HEK293 (cell line): ENCODE measurements around the gene AP3B1.

ENCODE experiments used
- CTCF ChIA-PET: fragments of 350-600 bp; formaldehyde crosslinking; extraction: SDS; loops from one replicate; lab custom pipeline; 2021; ENCODE audit warnings: antibody characterized with exemption; lab: Yijun Ruan, JAX
- POLR2A ChIA-PET: fragments of 300-600 bp; formaldehyde crosslinking; extraction: SDS; loops from one replicate; lab custom pipeline; 2020; ENCODE audit warnings: antibody characterized with exemption, inconsistent platforms; lab: Yijun Ruan, JAX
- H3K27ac ChIP-seq: fragments of 200-500 bp; sonication (Bioruptor generic); 2 replicates; pipeline ENCODE4 v1.5.1; 2014; ENCODE audit warnings: low read depth, low read length, control low read depth, inconsistent platforms; ENCODE audit errors: extremely low read depth
- H3K36me3 ChIP-seq, 2 experiments: fragments of 200-500 bp in 1 of 2; sonication (Bioruptor generic) in 1 of 2; 1 replicate in 1 of 2; 2 replicates in 1 of 2; pipeline ENCODE4 v1.5.1; 2014 to 2017; ENCODE audit warnings: inconsistent platforms in 2 of 2, low read length in 2 of 2; ENCODE audit not compliant: control insufficient read depth in 2 of 2, insufficient read depth in 1 of 2
- H3K4me1 ChIP-seq: fragments of 200-500 bp; sonication (Bioruptor generic); 2 replicates; pipeline ENCODE4 v1.5.1; 2014; ENCODE audit warnings: mild to moderate bottlenecking, low read length, inconsistent platforms; ENCODE audit not compliant: control insufficient read depth, insufficient read depth
- H3K4me3 ChIP-seq: 2 replicates; pipeline ENCODE4 v1.5.1; 2011; ENCODE audit warnings: low read depth, mild to moderate bottlenecking, control low read depth, low read length, moderate library complexity
- H3K9me3 ChIP-seq: fragments of 200-500 bp; sonication (Bioruptor generic); 2 replicates; pipeline ENCODE4 v1.5.1; 2014; ENCODE audit warnings: low read depth, low read length, inconsistent platforms; ENCODE audit not compliant: control insufficient read depth, insufficient read depth
- BCL11A ChIP-seq: fragments of 450-650 bp; formaldehyde crosslinking; IDR thresholded peaks from 2 replicates; pipeline ENCODE4 v1.5.1; 2016; ENCODE audit warnings: low read depth, missing biosample characterization, missing genetic modification characterization
- GLI4 ChIP-seq: fragments of 450-650 bp; formaldehyde crosslinking; IDR thresholded peaks from 2 replicates; pipeline ENCODE4 v1.5.1; 2016; ENCODE audit warnings: missing biosample characterization, missing genetic modification characterization
- GLIS1 ChIP-seq: fragments of 450-650 bp; formaldehyde crosslinking; IDR thresholded peaks from 2 replicates; pipeline ENCODE4 v1.5.1; 2016; ENCODE audit warnings: missing biosample characterization, missing genetic modification characterization
- KLF16 ChIP-seq: fragments of 450-650 bp; formaldehyde crosslinking; IDR thresholded peaks from 2 replicates; pipeline ENCODE4 v1.5.1; 2017; ENCODE audit warnings: missing biosample characterization, missing genetic modification characterization
- KLF9 ChIP-seq: fragments of 450-650 bp; formaldehyde crosslinking; IDR thresholded peaks from 2 replicates; pipeline ENCODE4 v1.5.1; 2016; ENCODE audit warnings: missing biosample characterization, missing genetic modification characterization, low read depth
- OVOL3 ChIP-seq: fragments of 450-650 bp; formaldehyde crosslinking; IDR thresholded peaks from 2 replicates; pipeline ENCODE4 v1.5.1; 2016; ENCODE audit warnings: missing biosample characterization, missing genetic modification characterization
- SALL2 ChIP-seq: fragments of 450-650 bp; formaldehyde crosslinking; IDR thresholded peaks from 2 replicates; pipeline ENCODE4 v1.5.0; 2017; ENCODE audit warnings: missing biosample characterization, mild to moderate bottlenecking, missing genetic modification characterization, borderline replicate concordance
- SCRT2 ChIP-seq: fragments of 450-650 bp; formaldehyde crosslinking; IDR thresholded peaks from 2 replicates; pipeline ENCODE4 v1.5.1; 2016; ENCODE audit warnings: missing biosample characterization, missing genetic modification characterization
- ZEB2 ChIP-seq: fragments of 450-650 bp; formaldehyde crosslinking; IDR thresholded peaks from 2 replicates; pipeline ENCODE4 v1.5.1; 2016; ENCODE audit warnings: missing biosample characterization, missing genetic modification characterization
- ZNF211 ChIP-seq: fragments of 450-650 bp; formaldehyde crosslinking; IDR thresholded peaks from 2 replicates; pipeline ENCODE4 v1.5.1; 2016; ENCODE audit warnings: low read depth, missing biosample characterization, missing genetic modification characterization
- ZNF335 ChIP-seq: fragments of 450-650 bp; formaldehyde crosslinking; conservative IDR thresholded peaks from 2 replicates; pipeline ENCODE4 v1.5.1; 2016; ENCODE audit warnings: missing biosample characterization, missing genetic modification characterization
- ZNF391 ChIP-seq: fragments of 450-650 bp; formaldehyde crosslinking; IDR thresholded peaks from 2 replicates; pipeline ENCODE4 v1.5.1; 2016; ENCODE audit warnings: low read depth, missing biosample characterization, missing genetic modification characterization, borderline replicate concordance
- ZNF394 ChIP-seq: fragments of 450-650 bp; formaldehyde crosslinking; IDR thresholded peaks from 2 replicates; pipeline ENCODE4 v1.5.1; 2016; ENCODE audit warnings: missing biosample characterization, missing genetic modification characterization, mild to moderate bottlenecking, moderate library complexity, borderline replicate concordance
- ZNF548 ChIP-seq: fragments of 450-650 bp; formaldehyde crosslinking; IDR thresholded peaks from 2 replicates; pipeline ENCODE4 v1.5.1; 2016; ENCODE audit warnings: missing biosample characterization, missing genetic modification characterization
- ZNF791 ChIP-seq: fragments of 450-650 bp; formaldehyde crosslinking; IDR thresholded peaks from 2 replicates; pipeline ENCODE4 v1.5.1; 2016; ENCODE audit warnings: missing biosample characterization, missing genetic modification characterization
- ZSCAN30 ChIP-seq: fragments of 450-650 bp; IDR thresholded peaks from 2 replicates; pipeline ENCODE4 v1.5.1; 2018; ENCODE audit warnings: missing biosample characterization, mild to moderate bottlenecking, missing genetic modification characterization, moderate library complexity
- TF ChIP-seq, protein P1 (sequence below): fragments of 450-650 bp; formaldehyde crosslinking; IDR thresholded peaks from 2 replicates; pipeline ENCODE4 v1.5.1; 2016; ENCODE audit warnings: missing biosample characterization, missing genetic modification characterization
- TF ChIP-seq, protein P2 (sequence below): fragments of 450-650 bp; formaldehyde crosslinking; IDR thresholded peaks from 2 replicates; pipeline ENCODE4 v1.5.1; 2016; ENCODE audit warnings: missing biosample characterization, missing genetic modification characterization
- TF ChIP-seq, protein P3 (sequence below): fragments of 450-650 bp; formaldehyde crosslinking; conservative IDR thresholded peaks from 2 replicates; pipeline ENCODE4 v1.5.1; 2016; ENCODE audit warnings: low read depth, missing biosample characterization, missing genetic modification characterization
- TF ChIP-seq, protein P4 (sequence below): fragments of 450-650 bp; formaldehyde crosslinking; IDR thresholded peaks from 2 replicates; pipeline ENCODE4 v1.5.1; 2017; ENCODE audit warnings: missing biosample characterization, missing genetic modification characterization

The AP3B1 gene

DNA sequence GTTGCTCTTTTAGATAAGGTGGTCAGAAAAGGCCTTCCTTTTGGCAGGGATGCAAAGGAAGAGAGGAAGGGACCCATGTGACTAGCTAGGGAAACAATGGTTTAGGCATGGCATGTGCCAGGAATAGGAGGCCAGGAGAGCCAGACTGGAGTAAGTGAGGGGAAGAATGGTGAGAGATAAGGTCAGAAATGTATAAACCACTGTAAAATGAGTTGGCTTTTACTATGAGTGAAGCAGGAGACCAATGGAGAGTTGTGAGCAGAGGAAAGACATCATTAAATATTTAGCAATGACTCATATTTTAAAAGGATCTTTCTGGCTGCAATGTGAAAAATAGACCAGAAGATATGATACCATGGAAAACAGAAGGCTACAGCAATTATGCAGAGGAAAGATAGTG, 50.9 kb downstream of the AP3B1 start:
- Histone ChIP-seq H3K4me1 (no peaks in the 10 kb centered on the region), H3K4me3 (no peak overlapping the region), H3K9me3 (no peaks in the 10 kb centered on the region), H3K27ac (no peak overlapping the region), H3K36me3 (peaks cover 0 to 2% of the 10 kb centered on the region in 2 experiments; a peak in 2 of 3 replicates)
- TF ChIP-seq ZEB2 (tag by site-specific recombination): no peak
- TF ChIP-seq GLIS1: peak; percentile 32; the same call in 1 of the 2 replicates
- POLR2A ChIA-PET: no interaction called here
- CTCF ChIA-PET: no interaction called here

DNA sequence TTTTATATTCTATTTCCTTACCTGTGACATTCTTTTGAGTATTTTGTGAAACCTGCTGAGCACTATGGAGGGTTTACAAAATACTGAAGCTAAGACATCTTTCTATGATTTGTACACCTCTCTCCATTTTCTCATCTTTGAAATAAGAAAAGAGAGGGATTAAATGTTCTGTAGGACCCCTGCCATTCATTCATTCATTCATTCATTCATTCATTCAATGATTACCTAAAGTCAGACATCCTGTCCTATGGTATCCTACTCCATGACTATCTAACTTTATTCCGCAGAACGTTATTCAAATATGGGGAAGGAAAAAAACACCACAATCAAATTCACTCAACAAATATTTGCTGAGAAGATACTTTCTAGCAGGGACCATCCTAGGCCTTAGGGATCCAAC, 51.4 kb downstream of the AP3B1 start:
- H3K4me1 ChIP-seq: no peaks in the 10 kb centered on the region
- H3K36me3 ChIP-seq: peaks cover 0 to 3% of the 10 kb centered on the region in 2 experiments; a peak in 2 of 3 replicates
- TF ChIP-seq SCRT2 (tag by site-specific recombination) (no peak), ZNF391 (tag by site-specific recombination) (no peak), OVOL3 (tag by site-specific recombination) (no peak), SALL2 (no peak)
- TF ChIP-seq, protein P1, sequence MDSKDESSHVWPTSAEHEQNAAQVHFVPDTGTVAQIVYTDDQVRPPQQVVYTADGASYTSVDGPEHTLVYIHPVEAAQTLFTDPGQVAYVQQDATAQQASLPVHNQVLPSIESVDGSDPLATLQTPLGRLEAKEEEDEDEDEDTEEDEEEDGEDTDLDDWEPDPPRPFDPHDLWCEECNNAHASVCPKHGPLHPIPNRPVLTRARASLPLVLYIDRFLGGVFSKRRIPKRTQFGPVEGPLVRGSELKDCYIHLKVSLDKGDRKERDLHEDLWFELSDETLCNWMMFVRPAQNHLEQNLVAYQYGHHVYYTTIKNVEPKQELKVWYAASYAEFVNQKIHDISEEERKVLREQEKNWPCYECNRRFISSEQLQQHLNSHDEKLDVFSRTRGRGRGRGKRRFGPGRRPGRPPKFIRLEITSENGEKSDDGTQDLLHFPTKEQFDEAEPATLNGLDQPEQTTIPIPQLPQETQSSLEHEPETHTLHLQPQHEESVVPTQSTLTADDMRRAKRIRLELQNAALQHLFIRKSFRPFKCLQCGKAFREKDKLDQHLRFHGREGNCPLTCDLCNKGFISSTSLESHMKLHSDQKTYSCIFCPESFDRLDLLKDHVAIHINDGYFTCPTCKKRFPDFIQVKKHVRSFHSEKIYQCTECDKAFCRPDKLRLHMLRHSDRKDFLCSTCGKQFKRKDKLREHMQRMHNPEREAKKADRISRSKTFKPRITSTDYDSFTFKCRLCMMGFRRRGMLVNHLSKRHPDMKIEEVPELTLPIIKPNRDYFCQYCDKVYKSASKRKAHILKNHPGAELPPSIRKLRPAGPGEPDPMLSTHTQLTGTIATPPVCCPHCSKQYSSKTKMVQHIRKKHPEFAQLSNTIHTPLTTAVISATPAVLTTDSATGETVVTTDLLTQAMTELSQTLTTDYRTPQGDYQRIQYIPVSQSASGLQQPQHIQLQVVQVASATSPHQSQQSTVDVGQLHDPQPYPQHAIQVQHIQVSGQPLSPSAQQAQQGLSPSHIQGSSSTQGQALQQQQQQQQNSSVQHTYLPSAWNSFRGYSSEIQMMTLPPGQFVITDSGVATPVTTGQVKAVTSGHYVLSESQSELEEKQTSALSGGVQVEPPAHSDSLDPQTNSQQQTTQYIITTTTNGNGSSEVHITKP (tag by site-specific recombination): no peak
- TF ChIP-seq, protein P2, sequence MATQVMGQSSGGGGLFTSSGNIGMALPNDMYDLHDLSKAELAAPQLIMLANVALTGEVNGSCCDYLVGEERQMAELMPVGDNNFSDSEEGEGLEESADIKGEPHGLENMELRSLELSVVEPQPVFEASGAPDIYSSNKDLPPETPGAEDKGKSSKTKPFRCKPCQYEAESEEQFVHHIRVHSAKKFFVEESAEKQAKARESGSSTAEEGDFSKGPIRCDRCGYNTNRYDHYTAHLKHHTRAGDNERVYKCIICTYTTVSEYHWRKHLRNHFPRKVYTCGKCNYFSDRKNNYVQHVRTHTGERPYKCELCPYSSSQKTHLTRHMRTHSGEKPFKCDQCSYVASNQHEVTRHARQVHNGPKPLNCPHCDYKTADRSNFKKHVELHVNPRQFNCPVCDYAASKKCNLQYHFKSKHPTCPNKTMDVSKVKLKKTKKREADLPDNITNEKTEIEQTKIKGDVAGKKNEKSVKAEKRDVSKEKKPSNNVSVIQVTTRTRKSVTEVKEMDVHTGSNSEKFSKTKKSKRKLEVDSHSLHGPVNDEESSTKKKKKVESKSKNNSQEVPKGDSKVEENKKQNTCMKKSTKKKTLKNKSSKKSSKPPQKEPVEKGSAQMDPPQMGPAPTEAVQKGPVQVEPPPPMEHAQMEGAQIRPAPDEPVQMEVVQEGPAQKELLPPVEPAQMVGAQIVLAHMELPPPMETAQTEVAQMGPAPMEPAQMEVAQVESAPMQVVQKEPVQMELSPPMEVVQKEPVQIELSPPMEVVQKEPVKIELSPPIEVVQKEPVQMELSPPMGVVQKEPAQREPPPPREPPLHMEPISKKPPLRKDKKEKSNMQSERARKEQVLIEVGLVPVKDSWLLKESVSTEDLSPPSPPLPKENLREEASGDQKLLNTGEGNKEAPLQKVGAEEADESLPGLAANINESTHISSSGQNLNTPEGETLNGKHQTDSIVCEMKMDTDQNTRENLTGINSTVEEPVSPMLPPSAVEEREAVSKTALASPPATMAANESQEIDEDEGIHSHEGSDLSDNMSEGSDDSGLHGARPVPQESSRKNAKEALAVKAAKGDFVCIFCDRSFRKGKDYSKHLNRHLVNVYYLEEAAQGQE (tag by site-specific recombination): no peak
- TF ChIP-seq, protein P3, sequence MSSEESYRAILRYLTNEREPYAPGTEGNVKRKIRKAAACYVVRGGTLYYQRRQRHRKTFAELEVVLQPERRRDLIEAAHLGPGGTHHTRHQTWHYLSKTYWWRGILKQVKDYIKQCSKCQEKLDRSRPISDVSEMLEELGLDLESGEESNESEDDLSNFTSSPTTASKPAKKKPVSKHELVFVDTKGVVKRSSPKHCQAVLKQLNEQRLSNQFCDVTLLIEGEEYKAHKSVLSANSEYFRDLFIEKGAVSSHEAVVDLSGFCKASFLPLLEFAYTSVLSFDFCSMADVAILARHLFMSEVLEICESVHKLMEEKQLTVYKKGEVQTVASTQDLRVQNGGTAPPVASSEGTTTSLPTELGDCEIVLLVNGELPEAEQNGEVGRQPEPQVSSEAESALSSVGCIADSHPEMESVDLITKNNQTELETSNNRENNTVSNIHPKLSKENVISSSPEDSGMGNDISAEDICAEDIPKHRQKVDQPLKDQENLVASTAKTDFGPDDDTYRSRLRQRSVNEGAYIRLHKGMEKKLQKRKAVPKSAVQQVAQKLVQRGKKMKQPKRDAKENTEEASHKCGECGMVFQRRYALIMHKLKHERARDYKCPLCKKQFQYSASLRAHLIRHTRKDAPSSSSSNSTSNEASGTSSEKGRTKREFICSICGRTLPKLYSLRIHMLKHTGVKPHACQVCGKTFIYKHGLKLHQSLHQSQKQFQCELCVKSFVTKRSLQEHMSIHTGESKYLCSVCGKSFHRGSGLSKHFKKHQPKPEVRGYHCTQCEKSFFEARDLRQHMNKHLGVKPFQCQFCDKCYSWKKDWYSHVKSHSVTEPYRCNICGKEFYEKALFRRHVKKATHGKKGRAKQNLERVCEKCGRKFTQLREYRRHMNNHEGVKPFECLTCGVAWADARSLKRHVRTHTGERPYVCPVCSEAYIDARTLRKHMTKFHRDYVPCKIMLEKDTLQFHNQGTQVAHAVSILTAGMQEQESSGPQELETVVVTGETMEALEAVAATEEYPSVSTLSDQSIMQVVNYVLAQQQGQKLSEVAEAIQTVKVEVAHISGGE: no peak
- no peak overlapping the region for H3K4me3 ChIP-seq
- no peaks in the 10 kb centered on the region for H3K9me3 ChIP-seq
- POLR2A ChIA-PET: no interaction called here
- no peak overlapping the region for H3K27ac ChIP-seq
- CTCF ChIA-PET: no interaction called here

DNA sequence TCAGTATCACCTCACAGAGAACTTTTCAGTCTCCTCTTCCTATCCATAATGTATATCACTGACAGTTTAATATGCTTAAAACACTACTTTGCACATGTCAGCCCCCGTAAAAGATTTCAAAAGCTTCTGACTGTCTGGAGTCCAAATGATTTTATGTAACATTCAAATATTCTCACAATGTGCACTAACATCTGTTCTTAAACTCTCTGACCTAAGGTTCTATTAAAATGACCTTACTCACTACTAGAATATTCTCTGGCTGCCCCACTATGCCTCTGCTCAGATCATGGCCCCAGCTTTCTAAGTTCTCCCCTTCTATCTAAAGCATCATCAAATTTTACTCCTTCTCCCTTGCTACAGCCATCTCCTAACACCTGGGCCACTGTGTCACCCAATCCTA, 52.5 kb downstream of the AP3B1 start:
- ChIA-PET CTCF (interaction anchor here (0.6 to 1.5 kb wide), 2 partner anchors 50 to 81 kb away, joined by 3 to 4 read pairs; no protein-coding TSS in a partner anchor), POLR2A (no interaction called here)
- no peak overlapping the region for H3K4me3 ChIP-seq
- H3K9me3 ChIP-seq: no peaks in the 10 kb centered on the region
- H3K36me3 ChIP-seq: peaks cover 0 to 3% of the 10 kb centered on the region in 2 experiments; a peak in 2 of 3 replicates
- H3K27ac ChIP-seq: no peak overlapping the region
- H3K4me1 ChIP-seq: no peaks in the 10 kb centered on the region
- no peak for TF ChIP-seq GLI4
- no peak for TF ChIP-seq ZNF548 (tag by site-specific recombination)
- no peak for TF ChIP-seq BCL11A (tag by site-specific recombination)
- no peak for TF ChIP-seq KLF9 (tag by site-specific recombination)
- TF ChIP-seq ZNF211: no peak
- no peak for TF ChIP-seq ZNF394 (tag by site-specific recombination)
- TF ChIP-seq ZNF791 (tag by site-specific recombination): no peak
- TF ChIP-seq, protein P4, sequence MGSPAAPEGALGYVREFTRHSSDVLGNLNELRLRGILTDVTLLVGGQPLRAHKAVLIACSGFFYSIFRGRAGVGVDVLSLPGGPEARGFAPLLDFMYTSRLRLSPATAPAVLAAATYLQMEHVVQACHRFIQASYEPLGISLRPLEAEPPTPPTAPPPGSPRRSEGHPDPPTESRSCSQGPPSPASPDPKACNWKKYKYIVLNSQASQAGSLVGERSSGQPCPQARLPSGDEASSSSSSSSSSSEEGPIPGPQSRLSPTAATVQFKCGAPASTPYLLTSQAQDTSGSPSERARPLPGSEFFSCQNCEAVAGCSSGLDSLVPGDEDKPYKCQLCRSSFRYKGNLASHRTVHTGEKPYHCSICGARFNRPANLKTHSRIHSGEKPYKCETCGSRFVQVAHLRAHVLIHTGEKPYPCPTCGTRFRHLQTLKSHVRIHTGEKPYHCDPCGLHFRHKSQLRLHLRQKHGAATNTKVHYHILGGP (tag by site-specific recombination): no peak
- no peak for TF ChIP-seq ZSCAN30 (tag by site-specific recombination)
- no peak for TF ChIP-seq ZNF335
- no peak for TF ChIP-seq KLF16 (tag by site-specific recombination)
